Right atrium auricular region (tissue), 2 donors: ENCODE measurements around the gene SCG3. TPM values are rescaled to one million over a fixed set of nuclear protein-coding genes. Genes with fewer than 3 reads are reported as not detected.

Experiments used
- DNase-seq: peaks from one replicate; pipeline ENCODE4 v3.0.0-alpha.2; 2019; ENCODE audit warnings: low spot score
- H3K27ac ChIP-seq, 2 donors: fragments of 200-600 bp; sonication (generic); 1 replicate in 1 of 2; 2 replicates in 1 of 2; pipeline ENCODE4 v1.5.1; 2016 to 2019
- H3K27me3 ChIP-seq, 2 donors: fragments of 200-600 bp; sonication (generic); one replicate each; pipeline versions ENCODE4 v1.5.1 to v1.6.0; 2017 to 2019
- H3K36me3 ChIP-seq: fragments of 200-600 bp; sonication (generic); one replicate; pipeline ENCODE4 v1.5.1; 2016
- H3K4me1 ChIP-seq, 2 donors: fragments of 200-600 bp; sonication (generic); one replicate each; pipeline versions ENCODE4 v1.5.1 to v1.6.0; 2017 to 2019
- H3K4me3 ChIP-seq, 2 donors: fragments of 200-600 bp; sonication (generic); 1 replicate in 1 of 2; 2 replicates in 1 of 2; pipeline ENCODE4 v1.5.1; 2017 to 2019; ENCODE audit warnings: mild to moderate bottlenecking in 1 of 2, moderate library complexity in 1 of 2
- H3K9me3 ChIP-seq, 2 donors: fragments of 200-600 bp; sonication (generic); one replicate each; pipeline ENCODE4 v1.5.1; 2019
- CTCF ChIP-seq, 2 donors: fragments of 200-600 bp; sonication (generic); IDR thresholded peaks; one replicate each; pipeline ENCODE4 v1.5.1; 2019; ENCODE audit warnings: antibody characterized with exemption in 2 of 2
- total RNA-seq, 2 donors: library from RNA; depleted of rRNA; stranded (reverse); fragments of >200 nt; gene quantifications; one replicate each; pipeline ENCODE4 v1.1.0, GENCODE V29; 2016

Gene SCG3
- total RNA-seq, 2 donors from 2014 or later = not detected

- Histone ChIP-seq H3K4me1 (peaks cover 0 to 39% of the 10 kb centered on the region in 2 donors), H3K36me3 (no peaks in the 10 kb centered on the region), H3K27ac (peak overlapping the region; percentile 61 to 79), H3K4me3 (peak overlapping the region in 1 of 2 donors; percentile 72), H3K27me3 (no peaks in the 10 kb centered on the region), H3K9me3 (no peaks in the 10 kb centered on the region)
- no peak for DNase-seq
- TF ChIP-seq CTCF (IDR thresholded peaks at IDR 0.05) = no peak
Measured at GRCh38 chr15:51736069-51736468, 54.8 kb downstream of the SCG3 start.

GRCh38 chr15:51736751-51737521, 55.6 kb downstream of the SCG3 start:
- Histone ChIP-seq H3K9me3 (no peaks in the 10 kb centered on the region), H3K4me3 (peak overlapping the region; percentile 54 to 72), H3K36me3 (no peaks in the 10 kb centered on the region), H3K27me3 (no peaks in the 10 kb centered on the region), H3K27ac (peak overlapping the region; percentile 61 to 79), H3K4me1 (peaks cover 0 to 33% of the 10 kb centered on the region in 2 donors)
- no peak for TF ChIP-seq CTCF (IDR thresholded peaks at IDR 0.05)
- DNase-seq = no peak

- TF ChIP-seq CTCF (IDR thresholded peaks at IDR 0.05) = no peak
Measured at GRCh38 chr15:51737522-51738305, 56.4 kb downstream of the SCG3 start, which contains the start of gene LYSMD2. TSS of gene LYSMD2 (minus strand) at chr15:51737655. CDS start at chr15:51737622, 33 bp downstream.

GRCh38 chr15:51738553-51738952, 57.2 kb downstream of the SCG3 start:
- Histone ChIP-seq H3K4me3 (no peak overlapping the region), H3K27ac (peak overlapping the region; percentile 61 to 79), H3K4me1 (peaks cover 0 to 24% of the 10 kb centered on the region in 2 donors), H3K9me3 (no peaks in the 10 kb centered on the region), H3K36me3 (no peaks in the 10 kb centered on the region), H3K27me3 (no peaks in the 10 kb centered on the region)
- no peak for DNase-seq
- no peak for TF ChIP-seq CTCF (IDR thresholded peaks at IDR 0.05)

More at GRCh38 chr15:51737522-51738305, 56.4 kb downstream of the SCG3 start, which contains the start of gene LYSMD2:
- Histone ChIP-seq H3K9me3 (no peaks in the 10 kb centered on the region), H3K27ac (peak within 1 kb of the TSS; percentile 61 to 79), H3K27me3 (no peaks in the 10 kb centered on the region), H3K4me1 (peaks cover 0 to 25% of the 10 kb centered on the region in 2 donors), H3K36me3 (no peaks in the 10 kb centered on the region), H3K4me3 (peak within 1 kb of the TSS; percentile 54 to 72)
- DNase-seq = peak; percentile 81

- Histone ChIP-seq H3K36me3 (no peaks in the 10 kb centered on the region), H3K4me1 (peaks cover 0 to 24% of the 10 kb centered on the region in 2 donors), H3K9me3 (no peaks in the 10 kb centered on the region), H3K27me3 (no peaks in the 10 kb centered on the region), H3K4me3 (no peak overlapping the region), H3K27ac (no peak overlapping the region)
- TF ChIP-seq CTCF (IDR thresholded peaks at IDR 0.05) = no peak
- DNase-seq = no peak
Measured at GRCh38 chr15:51739061-51739712, 57.9 kb downstream of the SCG3 start.
